ENCODE data around the gene NSUN7. TPM values are rescaled to one million over a fixed set of nuclear protein-coding genes. Genes with fewer than 3 reads are reported as not detected.

NSUN7 gene
- total RNA-seq, 3 donors from 2014 or later: 0.80 to 19.3 (median 9.5) TPM

DNA sequence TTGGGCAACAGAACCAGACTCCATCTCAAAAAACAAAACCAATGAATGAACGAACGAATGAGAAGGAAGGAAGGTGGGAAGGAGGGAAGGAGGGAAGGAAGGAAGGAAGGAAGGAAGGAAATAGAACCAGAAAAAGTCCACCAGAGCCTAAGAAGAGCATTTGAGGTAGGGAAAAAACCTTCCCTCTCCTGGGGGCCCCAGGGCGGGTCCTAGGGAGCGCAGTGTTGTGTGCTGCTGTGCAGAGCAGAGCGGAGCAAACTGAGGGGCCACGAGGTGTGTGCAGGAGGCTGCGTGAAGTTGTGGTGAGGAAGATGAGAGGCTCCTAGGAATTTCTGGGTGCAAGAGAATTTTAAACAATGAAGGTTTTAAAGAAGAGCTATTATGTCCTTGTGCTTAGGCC, 16.0 kb upstream of the NSUN7 start:
- no peaks in the 10 kb centered on the region for H3K9me3 ChIP-seq
- H3K27me3 ChIP-seq: no peaks in the 10 kb centered on the region
- H3K4me3 ChIP-seq: no peak overlapping the region
- no peak for DNase-seq (ENCODE audit: low spot score in 2 of 2)
- H3K27ac ChIP-seq: no peak overlapping the region
- no peaks in the 10 kb centered on the region for H3K4me1 ChIP-seq
- intact Hi-C loops (cut with DNase I; ENCODE audit: low total_unique reads): no loop called here
- no peaks in the 10 kb centered on the region for H3K36me3 ChIP-seq
- TF ChIP-seq POLR2AphosphoS5 (IDR thresholded peaks at IDR 0.05) (no peak), POLR2A (IDR thresholded peaks at IDR 0.05) (no peak)
- TF ChIP-seq, protein P1, sequence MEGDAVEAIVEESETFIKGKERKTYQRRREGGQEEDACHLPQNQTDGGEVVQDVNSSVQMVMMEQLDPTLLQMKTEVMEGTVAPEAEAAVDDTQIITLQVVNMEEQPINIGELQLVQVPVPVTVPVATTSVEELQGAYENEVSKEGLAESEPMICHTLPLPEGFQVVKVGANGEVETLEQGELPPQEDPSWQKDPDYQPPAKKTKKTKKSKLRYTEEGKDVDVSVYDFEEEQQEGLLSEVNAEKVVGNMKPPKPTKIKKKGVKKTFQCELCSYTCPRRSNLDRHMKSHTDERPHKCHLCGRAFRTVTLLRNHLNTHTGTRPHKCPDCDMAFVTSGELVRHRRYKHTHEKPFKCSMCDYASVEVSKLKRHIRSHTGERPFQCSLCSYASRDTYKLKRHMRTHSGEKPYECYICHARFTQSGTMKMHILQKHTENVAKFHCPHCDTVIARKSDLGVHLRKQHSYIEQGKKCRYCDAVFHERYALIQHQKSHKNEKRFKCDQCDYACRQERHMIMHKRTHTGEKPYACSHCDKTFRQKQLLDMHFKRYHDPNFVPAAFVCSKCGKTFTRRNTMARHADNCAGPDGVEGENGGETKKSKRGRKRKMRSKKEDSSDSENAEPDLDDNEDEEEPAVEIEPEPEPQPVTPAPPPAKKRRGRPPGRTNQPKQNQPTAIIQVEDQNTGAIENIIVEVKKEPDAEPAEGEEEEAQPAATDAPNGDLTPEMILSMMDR (IDR thresholded peaks at IDR 0.05): no peak

DNA sequence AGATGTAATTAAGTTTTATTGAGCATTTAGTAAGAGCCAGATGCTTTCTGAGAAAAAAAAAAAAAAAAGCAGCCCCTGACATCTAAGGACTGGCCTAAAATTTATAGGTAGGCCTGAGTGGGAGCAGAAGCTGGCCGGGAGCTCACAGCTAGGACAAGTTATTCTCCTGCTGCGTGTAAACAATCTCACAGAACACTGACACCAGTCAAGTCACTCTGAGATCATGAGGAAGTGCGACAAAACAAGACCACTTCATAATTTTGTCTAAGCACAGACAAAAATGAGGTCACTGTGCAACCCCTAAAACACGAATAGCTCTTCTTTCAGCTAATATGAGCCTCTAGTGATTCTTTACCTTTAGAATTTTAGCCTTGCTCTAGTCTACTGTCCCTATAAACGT, 15.3 kb upstream of the NSUN7 start:
- intact Hi-C loops (cut with DNase I; ENCODE audit: low total_unique reads): no loop called here
- TF ChIP-seq, protein P1 (IDR thresholded peaks at IDR 0.05): no peak
- TF ChIP-seq POLR2AphosphoS5 (IDR thresholded peaks at IDR 0.05): no peak
- no peak for TF ChIP-seq POLR2A (IDR thresholded peaks at IDR 0.05)

DNA sequence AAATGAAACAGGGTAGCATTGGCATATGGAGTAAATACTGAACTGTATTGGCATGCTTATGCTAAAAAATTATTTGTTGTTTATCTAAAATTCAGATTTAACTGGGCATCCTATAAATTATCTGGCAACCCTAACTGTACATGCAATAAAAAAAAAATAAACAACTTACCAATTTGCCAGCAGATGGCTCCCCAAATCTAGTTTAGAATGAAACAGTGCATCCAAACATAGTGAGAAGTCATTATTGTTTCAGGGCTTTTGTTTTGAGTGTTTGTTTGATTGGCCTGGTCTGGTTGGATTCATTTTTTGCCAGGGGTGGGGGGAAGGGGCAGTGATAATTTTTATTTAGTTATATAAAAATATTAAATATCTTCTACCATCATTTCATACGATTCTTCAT, 12.8 kb upstream of the NSUN7 start:
- Histone ChIP-seq H3K36me3 (no peaks in the 10 kb centered on the region), H3K4me3 (no peak overlapping the region), H3K9me3 (no peaks in the 10 kb centered on the region), H3K27ac (no peak overlapping the region), H3K4me1 (no peaks in the 10 kb centered on the region), H3K27me3 (no peaks in the 10 kb centered on the region)
- DNase-seq (ENCODE audit: low spot score in 2 of 2): no peak
- intact Hi-C loops (cut with DNase I; ENCODE audit: low total_unique reads): no loop called here
- TF ChIP-seq, protein P1 (IDR thresholded peaks at IDR 0.05): peak in 1 of 3 donors; percentile 25
- TF ChIP-seq POLR2AphosphoS5 (IDR thresholded peaks at IDR 0.05): no peak

More for the DNA sequence above, 15.3 kb upstream of the NSUN7 start:
- no peak for DNase-seq (ENCODE audit: low spot score in 2 of 2)
- Histone ChIP-seq H3K9me3 (no peaks in the 10 kb centered on the region), H3K27me3 (no peaks in the 10 kb centered on the region), H3K27ac (no peak overlapping the region), H3K36me3 (no peaks in the 10 kb centered on the region), H3K4me3 (no peak overlapping the region), H3K4me1 (no peaks in the 10 kb centered on the region)

DNA sequence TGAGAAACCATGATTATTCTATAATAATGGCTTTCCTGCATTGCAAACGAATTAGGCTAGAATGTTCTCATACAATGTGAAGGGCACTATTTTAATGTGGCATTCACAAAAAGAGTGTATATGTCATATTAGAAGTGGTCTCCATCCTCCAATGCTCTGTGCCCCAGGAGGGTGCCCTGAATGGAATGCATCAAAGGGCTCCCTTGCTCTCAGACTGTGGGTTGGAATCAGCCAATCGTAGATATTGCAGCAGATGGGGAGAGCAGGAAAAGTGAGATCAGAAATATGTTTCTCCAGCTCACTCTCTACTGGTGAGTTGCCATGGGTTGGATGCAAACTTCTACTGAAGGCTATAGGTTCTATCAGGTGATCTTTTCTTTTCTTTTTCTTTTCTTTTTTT, 11.9 kb upstream of the NSUN7 start:
- DNase-seq (ENCODE audit: low spot score in 2 of 2): no peak
- Histone ChIP-seq H3K4me1 (no peaks in the 10 kb centered on the region), H3K27me3 (no peaks in the 10 kb centered on the region), H3K4me3 (no peak overlapping the region), H3K9me3 (no peaks in the 10 kb centered on the region), H3K27ac (no peak overlapping the region), H3K36me3 (no peaks in the 10 kb centered on the region)
- TF ChIP-seq POLR2A (IDR thresholded peaks at IDR 0.05): no peak
- no peak for TF ChIP-seq POLR2AphosphoS5 (IDR thresholded peaks at IDR 0.05)
- TF ChIP-seq, protein P1 (IDR thresholded peaks at IDR 0.05): no peak
- intact Hi-C loops (cut with DNase I; ENCODE audit: low total_unique reads): no loop called here

DNA sequence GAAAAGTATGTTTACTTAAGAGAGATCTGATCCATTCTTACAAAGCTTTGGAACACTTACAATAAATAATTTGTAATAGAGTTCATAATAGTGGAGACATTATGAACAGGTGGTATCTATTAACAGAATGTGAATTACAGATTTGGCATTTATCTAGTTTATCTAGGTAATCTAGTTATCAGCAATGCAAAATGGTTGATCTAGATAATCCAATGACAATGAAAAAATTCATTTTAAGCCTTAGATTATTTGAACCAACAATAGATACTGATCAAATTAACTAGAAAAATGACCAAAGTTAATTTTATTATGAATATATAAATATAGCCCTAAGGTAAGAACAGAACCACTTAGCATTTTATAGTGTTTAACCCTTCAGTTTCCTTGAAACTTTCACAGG, 10.4 kb upstream of the NSUN7 start:
- Histone ChIP-seq H3K27ac (no peak overlapping the region), H3K4me1 (no peaks in the 10 kb centered on the region), H3K27me3 (no peaks in the 10 kb centered on the region), H3K36me3 (no peaks in the 10 kb centered on the region), H3K9me3 (no peaks in the 10 kb centered on the region), H3K4me3 (no peak overlapping the region)
- TF ChIP-seq, protein P1 (IDR thresholded peaks at IDR 0.05): no peak
- TF ChIP-seq POLR2A (IDR thresholded peaks at IDR 0.05) (no peak), POLR2AphosphoS5 (IDR thresholded peaks at IDR 0.05) (no peak)
- intact Hi-C loops (cut with DNase I; ENCODE audit: low total_unique reads): no loop called here
- no peak for DNase-seq (ENCODE audit: low spot score in 2 of 2)
